GM23248 (cell line): ENCODE data around the gene SWAP70.

ENCODE experiments used
- EZH2 ChIP-seq: fragments of 200-600 bp; sonication (generic); IDR thresholded peaks from 2 replicates; pipeline ENCODE4 v1.6.1; 2018; ENCODE audit warnings: antibody characterized with exemption, mild to moderate bottlenecking; ENCODE audit not compliant: insufficient read depth, poor library complexity, severe bottlenecking
- EZH2phosphoT487 ChIP-seq: fragments of 200-600 bp; sonication (generic); IDR thresholded peaks from 2 replicates; pipeline ENCODE4 v1.6.1; 2018; ENCODE audit warnings: antibody characterized with exemption, moderate library complexity, mild to moderate bottlenecking, low read depth; ENCODE audit not compliant: insufficient read depth

- no peak for TF ChIP-seq EZH2
- TF ChIP-seq EZH2phosphoT487: no peak
These were observed 44.9 kb upstream of the SWAP70 start for GRCh38 chr11:9619004-9619403.
